ENCODE data around the gene TBXA2R. TPM values are rescaled to one million over a fixed set of nuclear protein-coding genes. Genes with fewer than 3 reads are reported as not detected.

Gene TBXA2R
- polyA plus RNA-seq, 1 donor (not counting 4 experiments of a cell fraction or from before 2014, with no cell fraction given): not detected

DNA sequence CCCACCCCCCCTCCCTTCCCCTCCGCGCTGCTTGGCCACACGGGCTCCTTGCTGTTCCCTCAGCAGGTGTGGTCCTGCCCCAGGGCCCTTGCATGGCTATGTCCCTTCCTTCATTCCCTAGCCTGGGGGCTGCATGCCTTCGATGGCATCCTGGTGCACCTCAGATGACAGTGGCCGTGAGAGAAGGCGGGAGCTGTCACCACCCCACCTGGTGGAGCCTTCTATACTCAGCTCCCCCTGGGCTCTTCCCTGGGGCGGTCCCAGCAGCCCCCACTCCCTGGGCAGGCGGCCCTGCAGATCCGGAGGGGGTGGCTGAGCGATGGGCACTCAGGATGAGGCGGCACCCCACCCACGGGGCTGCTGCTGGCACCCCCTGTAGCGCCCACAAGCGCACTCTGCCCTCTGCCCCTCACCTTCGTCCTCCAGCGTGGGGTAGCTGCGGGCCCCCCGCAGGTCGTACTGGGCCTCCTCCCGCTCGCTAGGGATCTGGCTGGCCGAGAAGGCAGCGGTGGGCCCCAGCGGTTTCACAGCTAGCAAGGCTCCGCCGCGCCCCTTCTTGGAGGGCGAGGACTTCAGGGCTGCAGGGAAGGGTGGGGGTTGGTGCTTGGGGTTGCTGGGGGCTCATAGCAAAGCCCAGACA, 37.1 kb upstream of the TBXA2R start:
- H3K9ac ChIP-seq (ENCODE audit: control insufficient read depth, extremely low read depth, insufficient read depth, low read length): no peak overlapping the region
- no peaks in the 10 kb centered on the region for H3K79me2 ChIP-seq (ENCODE audit: control insufficient read depth, insufficient read depth, low read length)
- no peak overlapping the region for H3K4me3 ChIP-seq (ENCODE audit: control insufficient read depth in 2 of 3, extremely low read depth in 1 of 3, insufficient read depth in 2 of 3, low read depth in 1 of 3, low read length in 3 of 3)
- no peaks in the 10 kb centered on the region for H3K27me3 ChIP-seq (ENCODE audit: control insufficient read depth, extremely low read depth, insufficient read depth, low read length)
- FAIRE-seq (no peak), DNase-seq (ENCODE audit: low read depth, low spot score) (no peak)
- H3K27ac ChIP-seq (ENCODE audit: control insufficient read depth, insufficient read depth, low read length): no peak overlapping the region
- TF ChIP-seq, protein P1, sequence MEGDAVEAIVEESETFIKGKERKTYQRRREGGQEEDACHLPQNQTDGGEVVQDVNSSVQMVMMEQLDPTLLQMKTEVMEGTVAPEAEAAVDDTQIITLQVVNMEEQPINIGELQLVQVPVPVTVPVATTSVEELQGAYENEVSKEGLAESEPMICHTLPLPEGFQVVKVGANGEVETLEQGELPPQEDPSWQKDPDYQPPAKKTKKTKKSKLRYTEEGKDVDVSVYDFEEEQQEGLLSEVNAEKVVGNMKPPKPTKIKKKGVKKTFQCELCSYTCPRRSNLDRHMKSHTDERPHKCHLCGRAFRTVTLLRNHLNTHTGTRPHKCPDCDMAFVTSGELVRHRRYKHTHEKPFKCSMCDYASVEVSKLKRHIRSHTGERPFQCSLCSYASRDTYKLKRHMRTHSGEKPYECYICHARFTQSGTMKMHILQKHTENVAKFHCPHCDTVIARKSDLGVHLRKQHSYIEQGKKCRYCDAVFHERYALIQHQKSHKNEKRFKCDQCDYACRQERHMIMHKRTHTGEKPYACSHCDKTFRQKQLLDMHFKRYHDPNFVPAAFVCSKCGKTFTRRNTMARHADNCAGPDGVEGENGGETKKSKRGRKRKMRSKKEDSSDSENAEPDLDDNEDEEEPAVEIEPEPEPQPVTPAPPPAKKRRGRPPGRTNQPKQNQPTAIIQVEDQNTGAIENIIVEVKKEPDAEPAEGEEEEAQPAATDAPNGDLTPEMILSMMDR (optimal IDR thresholded peaks at IDR 0.05 in 1 of 3, IDR thresholded peaks at IDR 0.05 in 1 of 3, conservative IDR thresholded peaks at IDR 0.05 in 1 of 3; ENCODE audit: extremely low read depth in 1 of 3, insufficient read depth in 2 of 3, low read length in 3 of 3): no peak
- no peak for TF ChIP-seq EZH2 (IDR thresholded peaks at IDR 0.05; ENCODE audit: low read length)
- no peaks in the 10 kb centered on the region for H3K9me1 ChIP-seq (ENCODE audit: control insufficient read depth, extremely low read depth, insufficient read depth, low read length)
- H3K4me2 ChIP-seq (ENCODE audit: control insufficient read depth, extremely low read depth, insufficient read depth, low read depth, low read length): no peak overlapping the region
- H2AFZ ChIP-seq (ENCODE audit: control insufficient read depth, low read length): no peak overlapping the region
- peaks cover 0 to 16% of the 10 kb centered on the region in 2 experiments for H3K36me3 ChIP-seq (ENCODE audit: control insufficient read depth in 2 of 2, extremely low read depth in 1 of 2, insufficient read depth in 2 of 2, low read length in 2 of 2)
- H4K20me1 ChIP-seq (ENCODE audit: control insufficient read depth, extremely low read depth, insufficient read depth, low read length): no peaks in the 10 kb centered on the region
- dilution Hi-C loops (cut with MboI; ENCODE audit: extremely low pct_ligation_motif_present, low sequenced_read_pairs): no loop called here
- no peaks in the 10 kb centered on the region for H3K9me3 ChIP-seq (ENCODE audit: control insufficient read depth, low read depth, low read length)
- H3K4me1 ChIP-seq (ENCODE audit: control insufficient read depth, extremely low read depth, insufficient read depth, low read length): no peaks in the 10 kb centered on the region

DNA sequence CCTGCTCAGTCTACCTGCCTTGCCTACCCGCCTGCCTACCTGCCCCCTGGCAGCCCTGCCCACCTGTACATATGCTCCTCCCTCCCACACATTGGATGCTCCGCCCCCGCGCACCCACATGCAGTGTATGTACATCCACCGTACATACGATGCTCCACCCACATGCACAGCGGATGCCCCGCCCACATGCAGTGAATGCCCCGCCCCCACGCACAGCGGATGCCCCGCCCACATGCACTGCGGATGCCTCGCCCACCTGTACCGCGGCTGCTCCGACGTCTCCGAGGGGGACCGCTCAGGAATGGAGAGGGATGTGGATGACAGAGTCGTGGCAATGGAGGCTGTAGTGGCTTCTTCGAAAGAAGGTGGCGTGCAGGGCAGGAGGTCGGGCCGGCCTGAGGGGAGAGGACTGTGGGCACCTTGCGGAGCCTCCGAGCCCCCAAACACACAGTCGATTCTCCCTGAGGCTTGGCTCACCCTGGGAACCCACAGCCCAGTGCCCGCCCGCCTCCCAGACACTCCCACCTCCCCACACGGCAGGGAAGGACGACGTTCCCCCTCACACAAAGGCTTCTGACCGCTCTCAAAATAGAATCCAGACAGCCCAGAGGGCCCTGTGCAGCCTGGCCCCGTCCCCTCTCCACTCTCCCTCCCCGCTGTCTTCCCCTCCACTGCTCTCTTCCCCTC, 36.5 kb upstream of the TBXA2R start:
- no peaks in the 10 kb centered on the region for H3K79me2 ChIP-seq (ENCODE audit: control insufficient read depth, insufficient read depth, low read length)
- H3K27me3 ChIP-seq (ENCODE audit: control insufficient read depth, extremely low read depth, insufficient read depth, low read length): no peaks in the 10 kb centered on the region
- peaks cover 0 to 14% of the 10 kb centered on the region in 2 experiments for H3K36me3 ChIP-seq (ENCODE audit: control insufficient read depth in 2 of 2, extremely low read depth in 1 of 2, insufficient read depth in 2 of 2, low read length in 2 of 2)
- no peak overlapping the region for H3K4me2 ChIP-seq (ENCODE audit: control insufficient read depth, extremely low read depth, insufficient read depth, low read depth, low read length)
- DNase-seq (ENCODE audit: low read depth, low spot score): no peak
- no peaks in the 10 kb centered on the region for H3K9me3 ChIP-seq (ENCODE audit: control insufficient read depth, low read depth, low read length)
- H3K4me1 ChIP-seq (ENCODE audit: control insufficient read depth, extremely low read depth, insufficient read depth, low read length): no peaks in the 10 kb centered on the region
- dilution Hi-C loops (cut with MboI; ENCODE audit: extremely low pct_ligation_motif_present, low sequenced_read_pairs): no loop called here
- no peak overlapping the region for H3K4me3 ChIP-seq (ENCODE audit: control insufficient read depth in 2 of 3, extremely low read depth in 1 of 3, insufficient read depth in 2 of 3, low read depth in 1 of 3, low read length in 3 of 3)
- H4K20me1 ChIP-seq (ENCODE audit: control insufficient read depth, extremely low read depth, insufficient read depth, low read length): no peaks in the 10 kb centered on the region
- no peak overlapping the region for H3K9ac ChIP-seq (ENCODE audit: control insufficient read depth, extremely low read depth, insufficient read depth, low read length)
- no peaks in the 10 kb centered on the region for H3K9me1 ChIP-seq (ENCODE audit: control insufficient read depth, extremely low read depth, insufficient read depth, low read length)
- no peak overlapping the region for H3K27ac ChIP-seq (ENCODE audit: control insufficient read depth, insufficient read depth, low read length)
- FAIRE-seq: no peak
- no peak overlapping the region for H2AFZ ChIP-seq (ENCODE audit: control insufficient read depth, low read length)
- no peak for TF ChIP-seq EZH2 (IDR thresholded peaks at IDR 0.05; ENCODE audit: low read length)
- TF ChIP-seq, protein P1 (optimal IDR thresholded peaks at IDR 0.05 in 1 of 3, IDR thresholded peaks at IDR 0.05 in 1 of 3, conservative IDR thresholded peaks at IDR 0.05 in 1 of 3; ENCODE audit: extremely low read depth in 1 of 3, insufficient read depth in 2 of 3, low read length in 3 of 3): no peak

All from keratinocyte (primary cell).